Measurements from ENCODE around the gene ATP10A.

GRCh38 chr15:25850154-25851111 is 12.7 kb downstream of the ATP10A start:
- TF ChIP-seq CTCF (IDR thresholded peaks at IDR 0.05), result no peak
- TF ChIP-seq CREM (CRISPR knock-in tag; IDR thresholded peaks at IDR 0.05), result no peak
- TF ChIP-seq FOXJ3 (CRISPR knock-in tag; IDR thresholded peaks at IDR 0.05; ENCODE audit: borderline replicate concordance), result no peak
- TF ChIP-seq KAT7 (CRISPR knock-in tag; IDR thresholded peaks at IDR 0.05; ENCODE audit: borderline replicate concordance), result no peak

Data from WTC11 (cell line).